ENCODE data around the gene HSPB2. TPM values are rescaled to one million over a fixed set of nuclear protein-coding genes. Genes with fewer than 3 reads are reported as not detected.
A peak's percentile ranks its signal among the peaks of the same experiment; 100 is the strongest.

HSPB2 gene
- total and polyA plus RNA-seq, 10 of the 15 experiments (the other 5 are each of a cell fraction or from before 2014, with no cell fraction given) = not detected

GRCh38 chr11:111870886-111871692, 41.4 kb upstream of the HSPB2 start, which contains the start of gene ALG9 (continued):
- no peak for TF ChIP-seq ZNF622 (IDR thresholded peaks at IDR 0.05)
- TF ChIP-seq HSF1 (IDR thresholded peaks at IDR 0.05; ENCODE audit: low read depth, low read length) = no peak
- TF ChIP-seq TCF7 (IDR thresholded peaks at IDR 0.05; ENCODE audit: borderline replicate concordance) = no peak; the same call in 1 of the 2 replicates
- peak; percentile 89; the same call in 1 of the 2 replicates for TF ChIP-seq STAT1 (conservative IDR thresholded peaks at IDR 0.05)
- TF ChIP-seq MTA2 (IDR thresholded peaks at IDR 0.05; ENCODE audit: low read depth) = no peak
- TF ChIP-seq, protein P1, sequence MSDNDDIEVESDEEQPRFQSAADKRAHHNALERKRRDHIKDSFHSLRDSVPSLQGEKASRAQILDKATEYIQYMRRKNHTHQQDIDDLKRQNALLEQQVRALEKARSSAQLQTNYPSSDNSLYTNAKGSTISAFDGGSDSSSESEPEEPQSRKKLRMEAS (IDR thresholded peaks at IDR 0.05; ENCODE audit: low read depth, low read length) = no peak; the same call in none of the 2 replicates
- TF ChIP-seq CEBPZ (IDR thresholded peaks at IDR 0.05; ENCODE audit: low read depth, low read length) = no peak
- peak; percentile 83 for TF ChIP-seq GATAD2B (conservative IDR thresholded peaks at IDR 0.05; ENCODE audit: low read depth)
- TF ChIP-seq ZBED1 (IDR thresholded peaks at IDR 0.05; ENCODE audit: borderline replicate concordance) = no peak
- TF ChIP-seq ATF3 (IDR thresholded peaks at IDR 0.05; ENCODE audit: borderline replicate concordance, extremely low read depth, low read depth, low read length) = no peak
- TF ChIP-seq, protein P2, sequence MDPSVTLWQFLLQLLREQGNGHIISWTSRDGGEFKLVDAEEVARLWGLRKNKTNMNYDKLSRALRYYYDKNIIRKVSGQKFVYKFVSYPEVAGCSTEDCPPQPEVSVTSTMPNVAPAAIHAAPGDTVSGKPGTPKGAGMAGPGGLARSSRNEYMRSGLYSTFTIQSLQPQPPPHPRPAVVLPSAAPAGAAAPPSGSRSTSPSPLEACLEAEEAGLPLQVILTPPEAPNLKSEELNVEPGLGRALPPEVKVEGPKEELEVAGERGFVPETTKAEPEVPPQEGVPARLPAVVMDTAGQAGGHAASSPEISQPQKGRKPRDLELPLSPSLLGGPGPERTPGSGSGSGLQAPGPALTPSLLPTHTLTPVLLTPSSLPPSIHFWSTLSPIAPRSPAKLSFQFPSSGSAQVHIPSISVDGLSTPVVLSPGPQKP (IDR thresholded peaks at IDR 0.05; ENCODE audit: low read depth, low read length) = no peak
- 0 out of 2 replicates have a peak, but pooled peaks have one; percentile 21 for TF ChIP-seq NBN (IDR thresholded peaks at IDR 0.05)
- no peak for TF ChIP-seq SMAD1 (IDR thresholded peaks at IDR 0.05; ENCODE audit: low read depth, partially characterized antibody)
- no peak for TF ChIP-seq EGR1 (IDR thresholded peaks at IDR 0.05; ENCODE audit: borderline replicate concordance in 1 of 2, low read depth in 2 of 2, low read length in 2 of 2)
- TF ChIP-seq TARDBP (IDR thresholded peaks at IDR 0.05; ENCODE audit: borderline replicate concordance) = no peak
- 0 out of 2 replicates have a peak, but pooled peaks have one; percentile 53 for TF ChIP-seq SIN3A (IDR thresholded peaks at IDR 0.05; ENCODE audit: low read depth, low read length)
- no peak for TF ChIP-seq RFX5 (IDR thresholded peaks at IDR 0.05; ENCODE audit: low read depth, low read length)
- no peak for TF ChIP-seq CHD4 (IDR thresholded peaks at IDR 0.05)
- no peak for TF ChIP-seq SMAD5 (IDR thresholded peaks at IDR 0.05; ENCODE audit: low read depth)
- TF ChIP-seq RELB (IDR thresholded peaks at IDR 0.05; ENCODE audit: low read depth) = peak; percentile 69
- TF ChIP-seq ZSCAN29 (IDR thresholded peaks at IDR 0.05) = no peak
- no peak for TF ChIP-seq ZNF217 (IDR thresholded peaks at IDR 0.05)
